Inflammatory macrophage treated with lipopolysaccharide for 4 hours (primary cell): Measurements from ENCODE around the gene TFCP2L1.

Experiments
- DNase-seq: peaks from one replicate; pipeline ENCODE4 v3.0.0-alpha.2; 2020

The TFCP2L1 gene

GRCh38 chr2:121167411-121167810 lies 117.6 kb downstream of the TFCP2L1 start:
- DNase-seq = no peak
